SK-N-SH (cell line): ENCODE measurements around the gene ABCA4.

Source experiments
- CHD2 ChIP-seq: fragments of 150-350 bp; IDR thresholded peaks from 2 replicates; pipeline ENCODE4 v1.6.1; 2018; ENCODE audit warnings: low read length; ENCODE audit not compliant: partially characterized antibody
- CTCF ChIP-seq: fragments of 200-600 bp; sonication (generic); IDR thresholded peaks from 2 replicates; pipeline ENCODE4 v1.6.1; 2017; ENCODE audit warnings: antibody characterized with exemption, mild to moderate bottlenecking, moderate library complexity
- ELF1 ChIP-seq: IDR thresholded peaks from 2 replicates; pipeline ENCODE4 v1.4.0; 2012
- EZH2phosphoT487 ChIP-seq: fragments of 200-600 bp; sonication (generic); IDR thresholded peaks from 2 replicates; pipeline ENCODE4 v1.6.1; 2017; ENCODE audit warnings: low read depth, mixed run types, mild to moderate bottlenecking, antibody characterized with exemption, moderate library complexity, borderline replicate concordance
- MAX ChIP-seq: IDR thresholded peaks from 2 replicates; pipeline ENCODE4 v1.4.0; 2012; ENCODE audit warnings: low read depth
- PBX3 ChIP-seq: IDR thresholded peaks from 2 replicates; pipeline ENCODE4; 2012
- POLR2AphosphoS5 ChIP-seq: IDR thresholded peaks from 2 replicates; pipeline ENCODE4 v1.6.1; 2012; ENCODE audit warnings: low read depth, low read length
- RAD21 ChIP-seq: IDR thresholded peaks from 2 replicates; pipeline ENCODE4 v1.6.1; 2012; ENCODE audit warnings: mild to moderate bottlenecking, low read length
- YY1 ChIP-seq: IDR thresholded peaks from 2 replicates; pipeline ENCODE4 v1.4.0; 2012; ENCODE audit warnings: low read depth, mild to moderate bottlenecking
- ZBTB33 ChIP-seq: IDR thresholded peaks from 2 replicates; pipeline ENCODE4 v1.4.0; 2012; ENCODE audit warnings: low read depth, borderline replicate concordance

GRCh38 chr1:94043738-94044289, 77.1 kb downstream of the ABCA4 start:
- TF ChIP-seq MAX = no peak
- TF ChIP-seq CHD2 = no peak
- TF ChIP-seq EZH2phosphoT487 = no peak
- no peak for TF ChIP-seq CTCF
- TF ChIP-seq ELF1 = no peak
- TF ChIP-seq PBX3 = no peak
- TF ChIP-seq ZBTB33 = no peak
- TF ChIP-seq RAD21 = no peak
- no peak for TF ChIP-seq YY1
- TF ChIP-seq POLR2AphosphoS5 = no peak
